ENCODE measurements around the gene RIPOR1.

RIPOR1 gene

GRCh38 chr16:67561824-67562525, 33.3 kb downstream of the RIPOR1 start:
- DNase-seq, result peak; percentile 98

GRCh38 chr16:67562526-67562917, 33.9 kb downstream of the RIPOR1 start, which contains the start of gene CTCF:
CTCF (plus strand) TSS chr16:67562526; CDS start chr16:67610833, 48,307 bp downstream.
- peak; percentile 89 for DNase-seq

- DNase-seq, result peak; percentile 83
These were observed 34.5 kb downstream of the RIPOR1 start for GRCh38 chr16:67562918-67563707.

- no peak for DNase-seq
These were observed 35.3 kb downstream of the RIPOR1 start for GRCh38 chr16:67563708-67564468.

- DNase-seq, result no peak
These were observed 37.0 kb downstream of the RIPOR1 start for GRCh38 chr16:67565470-67566100.

GRCh38 chr16:67571464-67571863, 42.8 kb downstream of the RIPOR1 start:
- no peak for DNase-seq

- DNase-seq, result no peak
These were observed 43.4 kb downstream of the RIPOR1 start for GRCh38 chr16:67571981-67572431.

GRCh38 chr16:67579686-67580085, 51.1 kb downstream of the RIPOR1 start:
- DNase-seq, result no peak

GRCh38 chr16:67580202-67580601, 51.6 kb downstream of the RIPOR1 start:
- no peak for DNase-seq

- DNase-seq, result no peak
These were observed 64.7 kb downstream of the RIPOR1 start for GRCh38 chr16:67593288-67593687.

GRCh38 chr16:67593701-67594100, 65.1 kb downstream of the RIPOR1 start:
- DNase-seq, result no peak

GRCh38 chr16:67594256-67594915, 65.8 kb downstream of the RIPOR1 start:
- DNase-seq, result no peak

GRCh38 chr16:67594956-67595355, 66.3 kb downstream of the RIPOR1 start:
- DNase-seq, result no peak
